ENCODE measurements around the gene CYP1A2. TPM values are rescaled to one million over a fixed set of nuclear protein-coding genes. Genes with fewer than 3 reads are reported as not detected.

The CYP1A2 gene
- total RNA-seq, 2 donors from 2014 or later = not detected

DNA sequence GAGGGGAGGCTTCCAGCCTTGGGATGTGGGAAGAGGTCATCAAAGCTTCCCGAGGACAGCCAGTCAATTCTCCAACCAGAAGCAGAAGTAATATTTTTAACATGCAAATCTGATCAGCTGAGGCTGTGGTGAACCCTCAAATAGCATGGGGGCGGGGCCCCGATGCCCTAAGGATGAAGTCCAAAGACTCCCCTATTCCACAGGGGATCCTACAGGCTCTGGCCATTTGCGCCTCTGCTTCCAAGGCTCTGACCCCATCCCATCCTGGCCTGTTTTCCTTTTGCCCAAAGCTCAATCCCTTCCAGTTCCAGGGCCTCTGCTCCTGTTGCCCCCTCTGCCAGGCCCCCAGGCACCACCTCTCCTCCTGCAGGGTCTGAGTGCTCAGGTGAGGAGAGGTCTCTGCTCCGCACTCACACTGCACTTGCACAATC, 26.5 kb downstream of the CYP1A2 start:
- H3K4me1 ChIP-seq = peaks cover 0 to 37% of the 10 kb centered on the region in 2 donors
- no peak overlapping the region for H3K4me3 ChIP-seq
- DNase-seq (ENCODE audit: low spot score) = no peak
- H3K27me3 ChIP-seq = no peaks in the 10 kb centered on the region
- no peaks in the 10 kb centered on the region for H3K36me3 ChIP-seq
- no peaks in the 10 kb centered on the region for H3K9me3 ChIP-seq
- no peak overlapping the region for H3K27ac ChIP-seq
- TF ChIP-seq, protein P1, sequence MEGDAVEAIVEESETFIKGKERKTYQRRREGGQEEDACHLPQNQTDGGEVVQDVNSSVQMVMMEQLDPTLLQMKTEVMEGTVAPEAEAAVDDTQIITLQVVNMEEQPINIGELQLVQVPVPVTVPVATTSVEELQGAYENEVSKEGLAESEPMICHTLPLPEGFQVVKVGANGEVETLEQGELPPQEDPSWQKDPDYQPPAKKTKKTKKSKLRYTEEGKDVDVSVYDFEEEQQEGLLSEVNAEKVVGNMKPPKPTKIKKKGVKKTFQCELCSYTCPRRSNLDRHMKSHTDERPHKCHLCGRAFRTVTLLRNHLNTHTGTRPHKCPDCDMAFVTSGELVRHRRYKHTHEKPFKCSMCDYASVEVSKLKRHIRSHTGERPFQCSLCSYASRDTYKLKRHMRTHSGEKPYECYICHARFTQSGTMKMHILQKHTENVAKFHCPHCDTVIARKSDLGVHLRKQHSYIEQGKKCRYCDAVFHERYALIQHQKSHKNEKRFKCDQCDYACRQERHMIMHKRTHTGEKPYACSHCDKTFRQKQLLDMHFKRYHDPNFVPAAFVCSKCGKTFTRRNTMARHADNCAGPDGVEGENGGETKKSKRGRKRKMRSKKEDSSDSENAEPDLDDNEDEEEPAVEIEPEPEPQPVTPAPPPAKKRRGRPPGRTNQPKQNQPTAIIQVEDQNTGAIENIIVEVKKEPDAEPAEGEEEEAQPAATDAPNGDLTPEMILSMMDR (IDR thresholded peaks at IDR 0.05) = no peak

DNA sequence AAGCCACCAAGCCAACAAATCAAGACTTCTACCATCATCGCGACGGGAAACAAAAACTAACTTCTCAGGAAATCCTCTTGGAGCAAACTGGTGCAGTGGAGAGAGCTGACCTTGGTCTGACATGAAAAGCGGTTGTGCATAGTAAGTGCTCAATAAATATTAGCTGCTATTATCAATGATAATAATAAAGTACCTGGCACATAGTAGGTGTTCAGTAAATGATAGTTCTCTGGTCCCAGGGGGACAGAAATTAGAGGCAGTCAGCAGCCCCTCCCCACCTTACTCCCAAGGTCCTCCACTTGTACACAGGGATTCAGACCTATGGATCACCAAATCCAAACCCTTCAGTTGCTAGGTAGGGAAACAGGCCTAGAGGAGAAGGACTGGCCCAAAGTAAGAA, 27.2 kb downstream of the CYP1A2 start:
- H3K27me3 ChIP-seq = no peaks in the 10 kb centered on the region
- H3K4me1 ChIP-seq = peaks cover 0 to 41% of the 10 kb centered on the region in 2 donors
- no peak for DNase-seq (ENCODE audit: low spot score)
- no peaks in the 10 kb centered on the region for H3K9me3 ChIP-seq
- no peak overlapping the region for H3K27ac ChIP-seq
- no peaks in the 10 kb centered on the region for H3K36me3 ChIP-seq
- no peak overlapping the region for H3K4me3 ChIP-seq
- TF ChIP-seq, protein P1 (IDR thresholded peaks at IDR 0.05) = no peak

DNA sequence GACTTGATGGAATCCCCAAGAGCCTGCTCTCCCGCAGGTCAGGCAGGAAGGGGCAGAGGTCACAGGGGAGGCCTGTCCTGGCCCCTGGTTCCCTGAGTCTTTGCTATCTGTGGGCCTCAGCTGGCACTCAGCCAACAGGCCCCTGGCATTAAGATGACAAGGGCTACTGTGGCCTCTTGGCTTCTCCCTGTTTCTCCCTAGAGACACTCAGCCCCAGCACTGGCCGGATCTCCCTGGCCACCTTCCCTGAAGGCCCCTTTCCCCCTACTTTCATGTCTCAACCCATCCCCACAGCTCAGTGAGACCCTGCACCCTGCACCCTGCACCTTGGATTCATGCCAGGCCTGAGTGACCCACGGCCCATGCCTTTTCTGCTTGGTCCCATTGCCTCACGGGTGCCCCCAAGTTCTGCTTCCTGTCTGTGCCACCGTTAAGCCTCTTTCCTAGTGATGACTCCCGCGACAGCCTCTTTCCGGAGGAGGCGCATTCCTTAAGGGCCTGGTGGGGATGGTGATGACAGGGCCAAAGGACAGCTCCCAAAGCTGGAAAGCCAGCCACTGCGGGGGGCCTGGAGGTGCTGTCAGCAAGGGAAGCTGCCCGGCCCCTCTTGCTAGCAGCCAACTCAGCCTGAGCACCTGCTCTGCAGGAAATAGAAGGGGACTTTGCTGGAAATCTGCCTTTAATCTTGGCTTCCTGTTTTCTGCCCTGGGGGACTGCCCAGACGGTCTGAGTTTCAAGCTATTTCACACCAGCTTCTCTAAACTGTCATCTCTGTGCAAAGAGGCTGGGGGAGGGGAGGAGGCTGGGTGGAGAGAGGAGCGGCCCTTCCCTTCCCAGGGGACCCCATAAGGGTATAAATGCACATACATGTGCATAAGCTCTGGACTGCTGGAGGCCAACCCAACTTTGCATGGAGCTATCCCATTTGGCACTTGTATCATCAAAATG, 28.4 kb downstream of the CYP1A2 start:
- H3K27ac ChIP-seq = peak overlapping the region; percentile 53 to 54
- peaks cover 0 to 42% of the 10 kb centered on the region in 2 donors for H3K4me1 ChIP-seq
- no peaks in the 10 kb centered on the region for H3K9me3 ChIP-seq
- DNase-seq (ENCODE audit: low spot score) = no peak
- H3K4me3 ChIP-seq = no peak overlapping the region
- H3K27me3 ChIP-seq = no peaks in the 10 kb centered on the region
- no peaks in the 10 kb centered on the region for H3K36me3 ChIP-seq
- TF ChIP-seq, protein P1 (IDR thresholded peaks at IDR 0.05) = no peak

DNA sequence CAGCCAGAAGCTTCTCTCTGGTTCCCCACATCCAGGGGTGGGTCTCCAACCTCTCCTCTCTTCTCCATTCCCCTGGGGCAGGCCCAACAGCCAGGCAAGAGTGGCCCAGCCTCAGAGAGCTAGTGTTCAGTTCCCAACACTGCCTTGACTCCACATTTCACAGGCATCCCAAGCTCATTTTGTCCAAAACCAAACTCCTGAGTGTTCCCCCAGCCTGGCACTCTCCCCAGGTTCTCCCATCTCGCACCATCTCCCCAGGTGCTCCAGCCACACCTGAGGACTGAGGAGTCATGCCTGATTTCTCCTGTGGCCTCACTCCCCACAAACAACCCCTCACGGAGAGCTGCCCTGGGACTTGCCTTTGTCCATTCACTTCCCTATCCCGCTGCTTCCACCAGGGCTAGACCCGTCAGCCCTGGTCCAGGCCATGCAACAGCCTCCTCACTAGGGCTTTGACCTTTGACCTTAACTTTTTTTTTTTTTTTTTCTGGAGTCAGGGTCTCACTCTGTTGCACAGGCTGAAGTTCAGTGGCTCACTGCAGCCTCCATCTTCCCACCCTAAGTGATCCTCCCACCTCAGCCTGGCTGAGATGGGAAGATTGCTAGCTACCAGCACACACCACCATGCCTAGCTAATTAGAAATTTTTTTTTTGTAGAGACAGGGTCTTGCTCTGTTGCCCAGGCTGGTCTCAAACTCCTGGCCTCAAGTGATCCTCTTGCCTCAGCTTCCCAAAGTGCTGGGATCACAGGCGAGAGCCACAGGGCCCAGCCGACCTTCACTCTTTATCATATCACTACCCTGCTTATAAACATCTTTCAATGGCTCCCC, 29.3 kb downstream of the CYP1A2 start:
- no peak overlapping the region for H3K4me3 ChIP-seq
- no peaks in the 10 kb centered on the region for H3K9me3 ChIP-seq
- no peaks in the 10 kb centered on the region for H3K36me3 ChIP-seq
- peaks cover 0 to 47% of the 10 kb centered on the region in 2 donors for H3K4me1 ChIP-seq
- peak overlapping the region; percentile 53 to 54 for H3K27ac ChIP-seq
- H3K27me3 ChIP-seq = no peaks in the 10 kb centered on the region
- no peak for DNase-seq (ENCODE audit: low spot score)
- TF ChIP-seq, protein P1 (IDR thresholded peaks at IDR 0.05) = no peak

DNA sequence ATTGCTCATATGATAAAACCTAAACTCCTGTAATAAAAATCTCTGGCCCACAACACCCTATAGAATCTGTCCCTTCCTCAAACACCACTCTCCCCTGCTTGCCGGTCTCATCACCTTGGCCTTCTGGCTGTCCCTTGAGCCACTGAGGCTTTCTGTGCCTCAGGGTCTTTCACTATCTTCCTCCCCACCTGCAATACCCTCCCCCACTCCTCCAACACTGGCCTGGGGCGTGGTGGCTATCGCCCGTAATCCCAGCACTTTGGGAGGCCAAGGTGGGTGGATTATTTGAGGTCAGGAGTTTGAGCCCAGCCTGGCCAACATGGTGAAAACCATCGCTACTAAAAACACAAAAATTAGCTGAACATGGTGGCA, 29.9 kb downstream of the CYP1A2 start:
- Histone ChIP-seq H3K4me3 (no peak overlapping the region), H3K9me3 (no peaks in the 10 kb centered on the region), H3K4me1 (peaks cover 0 to 53% of the 10 kb centered on the region in 2 donors), H3K36me3 (no peaks in the 10 kb centered on the region), H3K27ac (no peak overlapping the region), H3K27me3 (no peaks in the 10 kb centered on the region)
- DNase-seq (ENCODE audit: low spot score) = no peak
- TF ChIP-seq, protein P1 (IDR thresholded peaks at IDR 0.05) = no peak

Data from right atrium auricular region (tissue), 2 donors.